Measurements from ENCODE around the gene OLFML2A.

GRCh38 chr9:124813501-124814163 lies 36.7 kb downstream of the OLFML2A start:
- TF ChIP-seq CTCF (conservative IDR thresholded peaks at IDR 0.05; ENCODE audit: low read length), result no peak
- no peak for TF ChIP-seq EZH2phosphoT487 (IDR thresholded peaks at IDR 0.05; ENCODE audit: borderline replicate concordance)
